ENCODE data around the gene KCTD15.

GRCh38 chr19:33798681-33799111 lies 2.0 kb downstream of the KCTD15 start:
- no peak for TF ChIP-seq CTCF (conservative IDR thresholded peaks at IDR 0.05; ENCODE audit: low read length)
- TF ChIP-seq EZH2phosphoT487 (IDR thresholded peaks at IDR 0.05; ENCODE audit: borderline replicate concordance, low read depth, low read length), result no peak
